ENCODE results near the gene HABP4.

Gene HABP4

DNA sequence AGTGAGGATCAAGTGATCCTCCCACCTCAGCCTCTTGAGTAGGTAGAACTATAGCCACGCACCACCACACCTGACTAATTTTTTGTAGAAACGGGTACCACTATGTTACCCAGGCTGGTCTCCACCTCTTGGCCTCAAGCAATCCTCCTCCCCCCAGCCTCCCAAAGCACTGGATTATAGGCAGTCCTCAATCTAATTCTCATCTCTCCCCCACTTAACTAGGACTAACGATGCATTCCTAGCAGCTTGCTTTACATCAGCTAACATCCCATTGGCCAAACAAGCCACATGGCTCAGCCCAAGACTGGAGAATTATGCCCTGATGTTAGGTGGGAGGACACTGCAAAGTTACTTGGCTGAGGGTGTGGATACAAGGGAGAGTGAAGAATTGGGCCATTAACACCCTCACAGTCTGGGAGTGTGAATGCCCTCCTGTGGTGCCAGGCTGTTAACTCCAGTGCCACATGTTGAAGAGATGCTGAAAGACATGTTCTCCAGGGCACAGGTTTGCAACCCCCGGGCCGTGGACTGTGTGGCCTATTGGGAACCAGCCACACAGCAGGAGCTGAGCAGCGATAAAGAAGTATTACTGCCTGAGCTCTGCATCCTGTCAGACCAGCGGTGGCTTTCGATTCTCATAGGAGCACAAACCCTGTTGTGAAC, 26.5 kb upstream of the HABP4 start:
- H3K4me3 ChIP-seq (ENCODE audit: low read depth, low read length), result no peak overlapping the region
- TF ChIP-seq, protein P1, sequence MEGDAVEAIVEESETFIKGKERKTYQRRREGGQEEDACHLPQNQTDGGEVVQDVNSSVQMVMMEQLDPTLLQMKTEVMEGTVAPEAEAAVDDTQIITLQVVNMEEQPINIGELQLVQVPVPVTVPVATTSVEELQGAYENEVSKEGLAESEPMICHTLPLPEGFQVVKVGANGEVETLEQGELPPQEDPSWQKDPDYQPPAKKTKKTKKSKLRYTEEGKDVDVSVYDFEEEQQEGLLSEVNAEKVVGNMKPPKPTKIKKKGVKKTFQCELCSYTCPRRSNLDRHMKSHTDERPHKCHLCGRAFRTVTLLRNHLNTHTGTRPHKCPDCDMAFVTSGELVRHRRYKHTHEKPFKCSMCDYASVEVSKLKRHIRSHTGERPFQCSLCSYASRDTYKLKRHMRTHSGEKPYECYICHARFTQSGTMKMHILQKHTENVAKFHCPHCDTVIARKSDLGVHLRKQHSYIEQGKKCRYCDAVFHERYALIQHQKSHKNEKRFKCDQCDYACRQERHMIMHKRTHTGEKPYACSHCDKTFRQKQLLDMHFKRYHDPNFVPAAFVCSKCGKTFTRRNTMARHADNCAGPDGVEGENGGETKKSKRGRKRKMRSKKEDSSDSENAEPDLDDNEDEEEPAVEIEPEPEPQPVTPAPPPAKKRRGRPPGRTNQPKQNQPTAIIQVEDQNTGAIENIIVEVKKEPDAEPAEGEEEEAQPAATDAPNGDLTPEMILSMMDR (IDR thresholded peaks at IDR 0.05; ENCODE audit: low read depth, low read length), result no peak

DNA sequence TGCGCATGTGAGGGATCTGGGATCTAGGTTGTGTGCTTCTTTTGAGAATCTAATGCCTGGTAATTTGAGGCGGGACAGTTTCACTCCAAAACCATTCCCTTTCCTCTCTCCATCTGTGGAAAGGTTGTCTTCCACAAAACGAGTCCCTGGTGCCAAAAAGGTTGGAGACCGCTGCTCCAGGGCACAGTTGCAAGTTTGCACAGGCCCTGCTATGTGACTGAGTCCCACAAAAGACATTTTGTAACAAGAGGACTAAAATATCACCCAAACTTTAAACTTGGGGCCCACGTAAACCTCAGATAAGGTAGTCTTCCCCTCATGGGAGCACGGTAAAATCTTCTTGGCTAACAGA, 26.0 kb upstream of the HABP4 start:
- H3K4me3 ChIP-seq (ENCODE audit: low read depth, low read length), result no peak overlapping the region
- TF ChIP-seq, protein P1 (IDR thresholded peaks at IDR 0.05; ENCODE audit: low read depth, low read length), result no peak

DNA sequence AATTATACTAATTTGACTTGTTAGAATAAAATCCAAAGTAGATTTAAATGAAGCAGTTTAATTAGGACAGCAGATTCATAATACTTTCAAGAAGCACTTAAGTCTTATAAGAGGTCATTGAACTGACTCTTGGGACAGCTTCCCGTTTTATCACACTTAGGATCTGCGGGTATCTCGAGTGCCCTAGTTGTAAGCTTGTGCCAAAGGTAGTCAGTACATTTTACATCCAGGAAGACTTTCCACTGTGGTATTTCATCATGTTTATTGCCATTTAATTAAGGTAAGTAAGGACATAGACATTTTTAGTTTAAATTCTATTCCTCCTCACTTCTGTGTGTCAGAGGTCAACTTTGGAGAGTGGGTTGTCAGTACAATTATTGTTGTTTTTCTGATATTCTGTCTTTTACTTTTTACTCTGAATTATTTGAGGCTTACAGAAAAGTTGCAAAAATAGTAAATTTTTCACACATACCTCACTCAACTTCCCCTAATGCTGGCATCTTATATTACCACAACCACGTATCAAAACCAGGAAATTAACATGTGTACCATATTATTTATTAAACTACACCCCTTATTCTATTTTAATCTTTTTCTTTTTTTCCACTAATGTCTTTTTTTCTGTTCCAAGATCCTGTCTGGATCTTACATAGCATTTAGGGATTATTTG, 24.3 kb upstream of the HABP4 start:
- TF ChIP-seq, protein P1 (IDR thresholded peaks at IDR 0.05; ENCODE audit: low read depth, low read length), result no peak
- H3K4me3 ChIP-seq (ENCODE audit: low read depth, low read length), result no peak overlapping the region

DNA sequence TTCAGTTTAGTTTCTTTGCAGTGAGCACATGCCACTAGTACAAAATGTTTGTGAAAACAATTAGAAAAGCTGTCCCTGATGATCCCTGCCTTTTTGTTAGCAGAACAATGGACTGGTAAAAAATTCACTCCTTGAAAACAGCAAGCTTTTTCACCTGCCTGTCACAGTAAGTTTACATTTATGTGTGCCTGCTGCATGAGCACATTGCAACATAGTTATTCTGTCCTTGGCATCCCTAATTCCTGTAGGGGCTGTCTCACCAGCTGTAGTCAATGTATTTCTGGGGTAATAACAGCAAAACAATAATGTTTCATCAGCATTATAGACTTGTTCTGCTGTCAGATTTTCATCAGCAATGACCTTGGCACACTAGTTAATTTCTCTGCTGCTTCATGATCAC, 20.2 kb upstream of the HABP4 start:
- TF ChIP-seq, protein P1 (IDR thresholded peaks at IDR 0.05; ENCODE audit: low read depth, low read length), result no peak
- no peak overlapping the region for H3K4me3 ChIP-seq (ENCODE audit: low read depth, low read length)

DNA sequence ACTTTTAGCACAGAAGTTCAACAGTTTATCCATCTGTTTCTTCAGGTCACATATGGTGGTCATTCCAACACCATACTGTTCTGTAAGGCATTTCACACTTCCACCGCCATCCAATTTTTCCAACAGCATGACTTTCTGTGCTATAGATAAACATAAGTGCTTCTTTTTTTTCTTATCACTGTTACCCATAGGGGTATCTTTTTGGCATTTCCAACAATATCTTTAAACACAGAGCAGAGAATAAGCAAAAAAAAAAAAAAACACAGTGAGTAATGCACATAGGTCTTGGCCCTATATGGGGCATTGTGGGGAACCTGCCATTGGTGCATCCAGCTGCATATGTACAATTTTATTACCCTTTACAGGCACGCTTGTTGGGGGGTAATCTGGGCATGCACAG, 19.6 kb upstream of the HABP4 start:
- no peak overlapping the region for H3K4me3 ChIP-seq (ENCODE audit: low read depth, low read length)
- TF ChIP-seq, protein P1 (IDR thresholded peaks at IDR 0.05; ENCODE audit: low read depth, low read length), result no peak

DNA sequence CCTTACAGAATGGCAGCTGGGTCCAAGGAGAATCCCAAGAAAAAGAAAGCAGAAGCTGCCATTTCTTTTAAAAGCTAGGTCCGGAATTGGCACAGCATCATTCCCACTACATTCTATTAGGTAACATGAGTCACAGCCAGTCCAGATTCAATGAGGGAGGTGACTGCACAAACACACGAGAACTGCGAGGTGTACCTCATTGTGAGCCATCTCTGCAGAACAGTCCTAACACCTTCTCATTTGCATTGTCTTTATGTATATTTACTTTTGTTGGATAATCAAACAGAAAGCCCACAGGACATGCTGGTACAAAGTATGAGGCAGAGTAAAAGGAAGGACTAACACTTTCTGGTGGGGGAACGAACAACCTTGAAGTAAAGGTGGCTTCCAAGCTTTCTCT, 14.6 kb upstream of the HABP4 start:
- H3K4me3 ChIP-seq (ENCODE audit: low read depth, low read length), result no peak overlapping the region
- TF ChIP-seq, protein P1 (IDR thresholded peaks at IDR 0.05; ENCODE audit: low read depth, low read length), result no peak

DNA sequence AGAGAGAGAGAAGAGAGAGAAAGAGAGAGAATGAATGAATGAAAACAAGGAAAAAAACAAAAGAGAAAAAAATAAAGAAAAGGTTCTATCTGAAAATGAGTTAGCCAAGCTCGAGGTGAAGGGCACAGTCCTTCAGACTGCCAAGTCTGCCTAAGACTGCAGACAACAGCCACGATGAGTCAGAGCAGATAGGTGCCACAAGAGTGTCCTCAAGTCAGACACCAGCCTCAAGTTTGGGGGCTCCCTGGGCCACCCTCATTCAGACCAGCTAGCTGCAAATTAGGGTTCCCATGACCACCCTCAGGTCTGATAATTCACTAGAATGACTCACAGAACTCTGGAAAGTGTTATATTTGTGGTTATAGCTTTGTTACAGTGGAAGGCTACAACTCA, 13.9 kb upstream of the HABP4 start:
- H3K4me3 ChIP-seq (ENCODE audit: low read depth, low read length), result no peak overlapping the region
- TF ChIP-seq, protein P1 (IDR thresholded peaks at IDR 0.05; ENCODE audit: low read depth, low read length), result no peak

All from WI38 (cell line).